ENCODE measurements around the gene B3GNT2. TPM values are rescaled to one million over a fixed set of nuclear protein-coding genes. Genes with fewer than 3 reads are reported as not detected.

The B3GNT2 gene
- total and polyA plus RNA-seq, 2 donors (not counting 1 experiment from before 2014, with no cell fraction given): 14.3 to 24.6 TPM

DNA sequence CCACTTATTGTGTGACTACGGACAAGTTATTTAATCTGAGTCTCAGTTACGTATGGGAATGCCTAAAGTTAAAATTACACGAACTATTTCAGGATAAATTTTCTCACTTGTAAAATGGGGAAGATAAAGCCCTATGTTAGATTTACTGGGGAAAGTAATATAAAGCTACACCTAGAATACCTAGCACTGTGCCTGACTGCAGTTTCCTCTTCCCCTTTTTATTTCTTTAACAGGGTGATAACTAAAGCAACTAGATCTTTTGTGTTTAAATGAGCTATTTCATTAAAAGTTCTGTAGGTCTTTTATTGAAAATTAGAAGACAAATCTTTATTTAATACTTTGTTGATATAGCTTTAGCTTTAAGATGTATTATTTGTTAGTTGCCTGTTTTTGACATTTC, 5.0 kb downstream of the B3GNT2 start:
- CTCF ChIA-PET: interaction anchor here (1.6 kb wide), 1 partner anchor 210 kb away, joined by 7 read pairs; no protein-coding TSS in a partner anchor

GRCh38 chr2:62201307-62201706, 5.4 kb downstream of the B3GNT2 start:
- H3K36me3 ChIP-seq (replicated peaks in 1 of 2; ENCODE audit: control extremely low read depth in 1 of 2, control insufficient read depth in 1 of 2, extremely low read depth in 1 of 2, insufficient read depth in 2 of 2, low read length in 1 of 2): no peaks in the 10 kb centered on the region
- Mint-ChIP-seq H3K27me3 (no peaks in the 10 kb centered on the region), H3K4me3 (no peak overlapping the region), H3K4me1 (peaks cover 73% of the 10 kb centered on the region), H3K9me3 (ENCODE audit: insufficient read depth) (no peaks in the 10 kb centered on the region), H3K27ac (no peak overlapping the region)
- ChIA-PET POLR2A (interaction anchor here (0.7 kb wide), 1 partner anchor 197 kb away, joined by 3 read pairs; no protein-coding TSS in a partner anchor), CTCF (interaction anchor here (1.6 kb wide), 1 partner anchor 210 kb away, joined by 7 read pairs; no protein-coding TSS in a partner anchor)
- peak overlapping the region; percentile 54 for H3K4me2 ChIP-seq (replicated peaks; ENCODE audit: low read depth, low read length, poor library complexity, severe bottlenecking)
- H3K4me3 ChIP-seq (ENCODE audit: control extremely low read depth in 1 of 5, extremely low read depth in 1 of 5, insufficient read depth in 1 of 5, low read depth in 2 of 5, low read length in 4 of 5): no peak overlapping the region
- H3K79me2 ChIP-seq (ENCODE audit: control insufficient read depth, insufficient read depth, low read length): peaks cover 100% of the 10 kb centered on the region
- intact Hi-C loops (cut with micrococcal nuclease): no loop called here
- no peak overlapping the region for H3K9ac ChIP-seq (ENCODE audit: low read length)
- ATAC-seq (ENCODE audit: low read depth) (no peak), DNase-seq (no peak)
- no peak for TF ChIP-seq EZH2 (IDR thresholded peaks at IDR 0.05; ENCODE audit: borderline replicate concordance, insufficient read depth, low read depth, low read length, poor library complexity, severe bottlenecking)
- TF ChIP-seq, protein P1, sequence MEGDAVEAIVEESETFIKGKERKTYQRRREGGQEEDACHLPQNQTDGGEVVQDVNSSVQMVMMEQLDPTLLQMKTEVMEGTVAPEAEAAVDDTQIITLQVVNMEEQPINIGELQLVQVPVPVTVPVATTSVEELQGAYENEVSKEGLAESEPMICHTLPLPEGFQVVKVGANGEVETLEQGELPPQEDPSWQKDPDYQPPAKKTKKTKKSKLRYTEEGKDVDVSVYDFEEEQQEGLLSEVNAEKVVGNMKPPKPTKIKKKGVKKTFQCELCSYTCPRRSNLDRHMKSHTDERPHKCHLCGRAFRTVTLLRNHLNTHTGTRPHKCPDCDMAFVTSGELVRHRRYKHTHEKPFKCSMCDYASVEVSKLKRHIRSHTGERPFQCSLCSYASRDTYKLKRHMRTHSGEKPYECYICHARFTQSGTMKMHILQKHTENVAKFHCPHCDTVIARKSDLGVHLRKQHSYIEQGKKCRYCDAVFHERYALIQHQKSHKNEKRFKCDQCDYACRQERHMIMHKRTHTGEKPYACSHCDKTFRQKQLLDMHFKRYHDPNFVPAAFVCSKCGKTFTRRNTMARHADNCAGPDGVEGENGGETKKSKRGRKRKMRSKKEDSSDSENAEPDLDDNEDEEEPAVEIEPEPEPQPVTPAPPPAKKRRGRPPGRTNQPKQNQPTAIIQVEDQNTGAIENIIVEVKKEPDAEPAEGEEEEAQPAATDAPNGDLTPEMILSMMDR (IDR thresholded peaks at IDR 0.05): no peak
- H4K20me1 ChIP-seq (ENCODE audit: control insufficient read depth, insufficient read depth, low read length, poor library complexity, severe bottlenecking): peaks cover 86% of the 10 kb centered on the region
- no CpG with 5 or more reads among the region's 2 CpGs for WGBS (ENCODE audit: insufficient coverage)
- H3K4me1 ChIP-seq (ENCODE audit: control insufficient read depth in 2 of 2, insufficient read depth in 2 of 2, low read length in 2 of 2): peaks cover 59 to 68% of the 10 kb centered on the region in 2 donors
- peak overlapping the region in 1 of 2 donors; percentile 70 for H3K27ac ChIP-seq (ENCODE audit: low read length in 2 of 2)
- H3K27me3 ChIP-seq (replicated peaks in 1 of 4; ENCODE audit: control extremely low read depth in 1 of 4, control insufficient read depth in 3 of 4, insufficient read depth in 4 of 4, low read length in 3 of 4): no peaks in the 10 kb centered on the region
- no peaks in the 10 kb centered on the region for H3K9me3 ChIP-seq (ENCODE audit: control extremely low read depth in 1 of 3, control insufficient read depth in 2 of 3, insufficient read depth in 1 of 3, low read length in 2 of 3)
- H2AFZ ChIP-seq (ENCODE audit: insufficient read depth, low read depth, low read length, poor library complexity, severe bottlenecking): no peak overlapping the region

More for the DNA sequence above, 5.0 kb downstream of the B3GNT2 start:
- intact Hi-C loops (cut with micrococcal nuclease): no loop called here
- no CpG with 5 or more reads among the region's 3 CpGs for WGBS (ENCODE audit: insufficient coverage)
- Mint-ChIP-seq H3K27me3 (no peaks in the 10 kb centered on the region), H3K4me3 (peak overlapping the region; percentile 72), H3K4me1 (peaks cover 69% of the 10 kb centered on the region), H3K9me3 (ENCODE audit: insufficient read depth) (no peaks in the 10 kb centered on the region), H3K27ac (peak overlapping the region; percentile 80)
- Histone ChIP-seq H3K4me3 (ENCODE audit: control extremely low read depth in 1 of 5, extremely low read depth in 1 of 5, insufficient read depth in 1 of 5, low read depth in 2 of 5, low read length in 4 of 5) (peak overlapping the region in 1 of 5 experiments; percentile 19), H3K9me3 (ENCODE audit: control extremely low read depth in 1 of 3, control insufficient read depth in 2 of 3, insufficient read depth in 1 of 3, low read length in 2 of 3) (no peaks in the 10 kb centered on the region), H3K4me2 (replicated peaks; ENCODE audit: low read depth, low read length, poor library complexity, severe bottlenecking) (peak overlapping the region; percentile 54), H3K9ac (ENCODE audit: low read length) (peak overlapping the region; percentile 30), H3K36me3 (replicated peaks in 1 of 2; ENCODE audit: control extremely low read depth in 1 of 2, control insufficient read depth in 1 of 2, extremely low read depth in 1 of 2, insufficient read depth in 2 of 2, low read length in 1 of 2) (no peaks in the 10 kb centered on the region), H3K27me3 (replicated peaks in 1 of 4; ENCODE audit: control extremely low read depth in 1 of 4, control insufficient read depth in 3 of 4, insufficient read depth in 4 of 4, low read length in 3 of 4) (no peaks in the 10 kb centered on the region), H3K79me2 (ENCODE audit: control insufficient read depth, insufficient read depth, low read length) (peaks cover 98% of the 10 kb centered on the region), H2AFZ (ENCODE audit: insufficient read depth, low read depth, low read length, poor library complexity, severe bottlenecking) (no peak overlapping the region), H3K27ac (ENCODE audit: low read length in 2 of 2) (peak overlapping the region in 1 of 2 donors; percentile 70), H3K4me1 (ENCODE audit: control insufficient read depth in 2 of 2, insufficient read depth in 2 of 2, low read length in 2 of 2) (peaks cover 59 to 65% of the 10 kb centered on the region in 2 donors), H4K20me1 (ENCODE audit: control insufficient read depth, insufficient read depth, low read length, poor library complexity, severe bottlenecking) (peaks cover 83% of the 10 kb centered on the region)
- no peak for ATAC-seq (ENCODE audit: low read depth)
- DNase-seq: peak; percentile 30
- POLR2A ChIA-PET: interaction anchor here (0.7 kb wide), 1 partner anchor 197 kb away, joined by 3 read pairs; no protein-coding TSS in a partner anchor
- TF ChIP-seq, protein P1 (IDR thresholded peaks at IDR 0.05): no peak

Data from B cell (primary cell).